Measurements from ENCODE around the gene TNN.

The TNN gene

GRCh38 chr1:175129182-175129581 is 61.5 kb downstream of the TNN start:
- Histone ChIP-seq H3K27ac (replicated peaks) (no peak overlapping the region), H3K27me3 (ENCODE audit: insufficient read depth, poor library complexity, severe bottlenecking) (no peaks in the 10 kb centered on the region), H3K4me3 (replicated peaks; ENCODE audit: insufficient read depth, low read length) (no peak overlapping the region)
- no peak for DNase-seq (ENCODE audit: low read depth in 1 of 2, low spot score in 1 of 2)
- TF ChIP-seq REST (IDR thresholded peaks at IDR 0.05; ENCODE audit: insufficient replicate concordance, low read depth) (no peak), CTCF (IDR thresholded peaks at IDR 0.05; ENCODE audit: insufficient read depth, low read length) (no peak), GABPA (IDR thresholded peaks at IDR 0.05; ENCODE audit: low read depth) (no peak), POLR2AphosphoS5 (IDR thresholded peaks at IDR 0.05; ENCODE audit: low read depth) (no peak), SPI1 (IDR thresholded peaks at IDR 0.05; ENCODE audit: borderline replicate concordance, low read depth) (no peak)

- Histone ChIP-seq H3K27me3 (ENCODE audit: insufficient read depth, poor library complexity, severe bottlenecking) (no peaks in the 10 kb centered on the region), H3K27ac (replicated peaks) (no peak overlapping the region), H3K4me3 (replicated peaks; ENCODE audit: insufficient read depth, low read length) (no peak overlapping the region)
- TF ChIP-seq SPI1 (IDR thresholded peaks at IDR 0.05; ENCODE audit: borderline replicate concordance, low read depth) (no peak), CTCF (IDR thresholded peaks at IDR 0.05; ENCODE audit: insufficient read depth, low read length) (no peak), GABPA (IDR thresholded peaks at IDR 0.05; ENCODE audit: low read depth) (no peak), POLR2AphosphoS5 (IDR thresholded peaks at IDR 0.05; ENCODE audit: low read depth) (no peak), REST (IDR thresholded peaks at IDR 0.05; ENCODE audit: insufficient replicate concordance, low read depth) (no peak)
- no peak for DNase-seq (ENCODE audit: low read depth in 1 of 2, low spot score in 1 of 2)
Measured at GRCh38 chr1:175129644-175129996, 62.0 kb downstream of the TNN start.

DNA sequence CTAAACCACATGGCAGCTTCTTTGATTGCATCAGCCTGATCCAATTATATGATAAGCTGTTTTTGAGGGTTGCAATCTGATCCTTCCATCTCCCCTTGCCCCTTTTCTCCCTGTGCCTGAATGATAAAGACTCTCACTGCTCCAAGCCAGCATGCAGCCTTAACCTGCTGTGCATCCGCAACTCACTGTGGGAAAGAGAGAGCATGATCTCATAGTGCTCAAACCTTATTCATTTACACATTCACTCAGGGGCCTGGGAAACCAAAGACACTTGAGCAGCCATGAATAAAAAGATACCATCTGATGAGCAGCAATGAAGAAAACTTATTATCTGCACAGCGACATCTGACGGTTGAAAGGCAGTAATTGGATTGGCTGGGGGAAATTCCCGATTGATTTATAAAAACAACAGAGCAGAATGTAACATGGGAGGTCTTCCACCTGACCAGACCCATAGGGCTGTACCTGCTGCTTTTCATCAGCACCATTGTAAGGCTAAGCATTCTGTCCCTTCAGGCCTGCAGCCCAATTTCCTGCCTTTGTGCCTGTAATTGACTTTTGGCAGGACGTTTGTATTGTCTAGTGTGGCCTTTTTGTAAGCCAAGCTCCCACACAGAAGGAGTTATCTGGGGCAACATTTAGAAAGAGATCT is 62.5 kb downstream of the TNN start:
- no peak for TF ChIP-seq GABPA (IDR thresholded peaks at IDR 0.05; ENCODE audit: low read depth)
- Histone ChIP-seq H3K4me3 (replicated peaks; ENCODE audit: insufficient read depth, low read length) (no peak overlapping the region), H3K27me3 (ENCODE audit: insufficient read depth, poor library complexity, severe bottlenecking) (no peaks in the 10 kb centered on the region), H3K27ac (replicated peaks) (no peak overlapping the region)
- no peak for DNase-seq (ENCODE audit: low read depth in 1 of 2, low spot score in 1 of 2)

GRCh38 chr1:175130649-175131045 is 63.0 kb downstream of the TNN start:
- Histone ChIP-seq H3K27ac (replicated peaks) (no peak overlapping the region), H3K27me3 (ENCODE audit: insufficient read depth, poor library complexity, severe bottlenecking) (no peaks in the 10 kb centered on the region), H3K4me3 (replicated peaks; ENCODE audit: insufficient read depth, low read length) (no peak overlapping the region)
- DNase-seq (ENCODE audit: low read depth in 1 of 2, low spot score in 1 of 2), result no peak
- TF ChIP-seq GABPA (IDR thresholded peaks at IDR 0.05; ENCODE audit: low read depth) (no peak), SPI1 (IDR thresholded peaks at IDR 0.05; ENCODE audit: borderline replicate concordance, low read depth) (no peak), REST (IDR thresholded peaks at IDR 0.05; ENCODE audit: insufficient replicate concordance, low read depth) (no peak)

All from HL-60 (cell line).